H1 (cell line): Measurements from ENCODE around the gene AGRN. TPM values are rescaled to one million over a fixed set of nuclear protein-coding genes. Genes with fewer than 3 reads are reported as not detected.
A peak's percentile ranks its signal among the peaks of the same experiment; 100 is the strongest.

Experiments used
- CTCF ChIA-PET: fragments of 300-600 bp; sonication (Branson Sonifier 250); formaldehyde crosslinking; loops from one replicate; lab custom pipeline; 2021; ENCODE audit not compliant: partially characterized antibody; lab: Charles Lee
- POLR2A ChIA-PET: fragments of 300-600 bp; sonication (Branson Sonifier 250); formaldehyde crosslinking; loops from one replicate; lab custom pipeline; 2021; ENCODE audit warnings: inconsistent platforms; ENCODE audit not compliant: partially characterized antibody; lab: Charles Lee
- DNase-seq, 2 experiments: peaks; one replicate each; pipeline versions ENCODE4 v3.0.0 to v3.0.0-alpha.2; 2010 to 2022; ENCODE audit warnings: low spot score in 2 of 2, low read depth in 1 of 2, mixed read lengths in 1 of 2
- FAIRE-seq: peaks from 2 replicates; lab custom pipeline; 2011; peaks lifted over from hg19 to GRCh38; lab: Jason Lieb, UNC
- H2AFZ ChIP-seq: 2 replicates; pipeline ENCODE4 v1.8.1; 2012; ENCODE audit warnings: low read length, inconsistent platforms
- H2AK5ac ChIP-seq: 2 replicates; pipeline ENCODE4 v1.6.1; 2013; ENCODE audit warnings: low read depth, low read length
- H2BK120ac ChIP-seq: replicated peaks from 2 replicates; pipeline ENCODE3; 2013; ENCODE audit warnings: low read depth, low read length, inconsistent platforms
- H2BK12ac ChIP-seq: 2 replicates; pipeline ENCODE4 v1.6.1; 2013; ENCODE audit warnings: low read depth, low read length
- H2BK15ac ChIP-seq: 2 replicates; pipeline ENCODE4 v1.6.1; 2013; ENCODE audit warnings: low read length
- H2BK20ac ChIP-seq: 2 replicates; pipeline ENCODE4 v1.6.1; 2013; ENCODE audit warnings: low read length
- H2BK5ac ChIP-seq: 2 replicates; pipeline ENCODE4 v1.6.1; 2013; ENCODE audit warnings: low read depth, low read length
- H3K14ac ChIP-seq: 2 replicates; pipeline ENCODE4 v1.6.1; 2013; ENCODE audit warnings: inconsistent platforms; ENCODE audit not compliant: insufficient read length
- H3K18ac ChIP-seq: 2 replicates; pipeline ENCODE4 v1.6.1; 2013; ENCODE audit warnings: low read length; ENCODE audit errors: extremely low read depth
- H3K23ac ChIP-seq: 2 replicates; pipeline ENCODE4 v1.6.1; 2013; ENCODE audit warnings: inconsistent platforms; ENCODE audit not compliant: insufficient read length
- H3K23me2 ChIP-seq: 2 replicates; pipeline ENCODE4 v1.6.1; 2013; ENCODE audit warnings: low read depth, low read length
- H3K27ac ChIP-seq: 2 replicates; pipeline ENCODE4 v1.6.1; 2011; ENCODE audit warnings: low read depth, low read length, inconsistent platforms
- H3K27me3 ChIP-seq, 4 experiments: replicated peaks in 1 of 4; 1 replicate in 1 of 4; 2 replicates in 3 of 4; pipeline versions ENCODE4 v1.6.1 to v1.8.1; 2011 to 2013; ENCODE audit warnings: low read length in 3 of 4, mild to moderate bottlenecking in 3 of 4, inconsistent platforms in 2 of 4, mixed read lengths in 2 of 4, moderate library complexity in 1 of 4; ENCODE audit not compliant: control insufficient read depth in 3 of 4, insufficient read depth in 3 of 4; ENCODE audit errors: extremely low read depth in 1 of 4
- H3K36me3 ChIP-seq, 4 experiments: 2 replicates each; pipeline versions ENCODE4 v1.6.1 to v1.8.1; 2011 to 2013; ENCODE audit warnings: mild to moderate bottlenecking in 4 of 4, low read length in 3 of 4, moderate library complexity in 2 of 4, control low read depth in 1 of 4, inconsistent platforms in 1 of 4; ENCODE audit not compliant: insufficient read depth in 4 of 4, control insufficient read depth in 2 of 4
- H3K4ac ChIP-seq: replicated peaks from 2 replicates; pipeline ENCODE3; 2013; ENCODE audit warnings: low read length, low read depth, mixed read lengths, inconsistent platforms; ENCODE audit not compliant: insufficient read length
- H3K4me1 ChIP-seq, 4 experiments: replicated peaks in 1 of 4; 1 replicate in 1 of 4; 2 replicates in 3 of 4; pipeline versions ENCODE4 v1.6.1 to v1.8.1; 2011 to 2013; ENCODE audit warnings: low read length in 3 of 4, inconsistent platforms in 2 of 4, mixed read lengths in 1 of 4; ENCODE audit not compliant: insufficient read depth in 4 of 4, control insufficient read depth in 3 of 4
- H3K4me2 ChIP-seq, 2 experiments: 2 replicates each; pipeline versions ENCODE4 v1.6.1 to v1.8.1; 2011 to 2013; ENCODE audit warnings: low read depth in 2 of 2, low read length in 2 of 2, control low read depth in 1 of 2, inconsistent platforms in 1 of 2, mild to moderate bottlenecking in 1 of 2; ENCODE audit not compliant: insufficient read depth in 1 of 2
- H3K4me3 ChIP-seq, 4 experiments: fragments of 200-600, 300-600 bp in 1 of 4; sonication (generic), shearing (Covaris generic), sonication (Bioruptor Twin) in 1 of 4; 2 replicates each; pipeline versions ENCODE4 v1.5.1 to v1.8.1; 2011 to 2016; ENCODE audit warnings: low read length in 4 of 4, low read depth in 3 of 4, control low read depth in 2 of 4, inconsistent platforms in 2 of 4, mild to moderate bottlenecking in 2 of 4, mixed read lengths in 1 of 4, moderate library complexity in 1 of 4; ENCODE audit not compliant: insufficient read depth in 2 of 4; ENCODE audit errors: extremely low read depth in 1 of 4
- H3K56ac ChIP-seq: replicated peaks from 2 replicates; pipeline ENCODE3; 2013; ENCODE audit warnings: low read depth, mild to moderate bottlenecking, mixed read lengths, low read length, inconsistent platforms; ENCODE audit not compliant: insufficient read length
- H3K79me1 ChIP-seq: 2 replicates; pipeline ENCODE4 v1.6.1; 2013; ENCODE audit warnings: low read depth, low read length, control low read depth
- H3K79me2 ChIP-seq, 2 experiments: 2 replicates each; pipeline versions ENCODE4 v1.6.1 to v1.8.1; 2012 to 2013; ENCODE audit warnings: low read length in 2 of 2, mild to moderate bottlenecking in 2 of 2, inconsistent platforms in 1 of 2; ENCODE audit not compliant: insufficient read depth in 2 of 2, control insufficient read depth in 1 of 2
- H3K9ac ChIP-seq, 4 experiments: replicated peaks in 1 of 4; 1 replicate in 1 of 4; 2 replicates in 3 of 4; pipeline versions ENCODE4 v1.6.1 to v1.8.1; 2011 to 2013; ENCODE audit warnings: low read depth in 3 of 4, low read length in 3 of 4, control low read depth in 2 of 4, mild to moderate bottlenecking in 2 of 4, moderate library complexity in 2 of 4, inconsistent platforms in 1 of 4; ENCODE audit errors: extremely low read depth in 1 of 4
- H3K9me3 ChIP-seq, 2 experiments: 2 replicates each; pipeline versions ENCODE4 v1.6.1 to v1.8.1; 2012 to 2013; ENCODE audit warnings: mild to moderate bottlenecking in 2 of 2, moderate library complexity in 2 of 2, control low read depth in 1 of 2, inconsistent platforms in 1 of 2, low read depth in 1 of 2, low read length in 1 of 2, mixed read lengths in 1 of 2; ENCODE audit not compliant: insufficient read depth in 2 of 2
- H4K20me1 ChIP-seq, 2 experiments: replicated peaks in 1 of 2; 2 replicates each; pipeline versions ENCODE3 to v1.8.1; 2011 to 2013; ENCODE audit warnings: inconsistent platforms in 2 of 2, low read length in 2 of 2, mild to moderate bottlenecking in 1 of 2; ENCODE audit not compliant: insufficient read depth in 2 of 2, control insufficient read depth in 1 of 2
- H4K5ac ChIP-seq: 2 replicates; pipeline ENCODE4 v1.6.1; 2013; ENCODE audit warnings: low read length, low read depth, mixed read lengths, inconsistent platforms; ENCODE audit not compliant: insufficient read length
- H4K8ac ChIP-seq: 2 replicates; pipeline ENCODE4 v1.8.0; 2013; ENCODE audit warnings: mild to moderate bottlenecking, moderate library complexity, low read length, inconsistent platforms; ENCODE audit not compliant: insufficient read depth; ENCODE audit errors: extremely low read depth
- H4K91ac ChIP-seq: replicated peaks from 2 replicates; pipeline ENCODE3; 2013; ENCODE audit warnings: low read length, mixed read lengths, inconsistent platforms; ENCODE audit not compliant: insufficient read length
- BRCA1 ChIP-seq: IDR thresholded peaks from 2 replicates; pipeline ENCODE4 v1.6.1; 2012; ENCODE audit warnings: low read depth, low read length, improper control_type of control experiment
- PHF8 ChIP-seq: fragments of 200-600 bp; sonication (generic); conservative IDR thresholded peaks from 2 replicates; pipeline ENCODE4 v1.7.1; 2012; ENCODE audit warnings: low read depth, mild to moderate bottlenecking, inconsistent platforms, low read length, moderate library complexity
- TAF7 ChIP-seq: optimal IDR thresholded peaks from 2 replicates; pipeline ENCODE3; 2011; ENCODE audit warnings: low read depth, mild to moderate bottlenecking, inconsistent platforms, low read length, moderate library complexity, borderline replicate concordance
- WGBS, 2 experiments: shearing (Covaris generic) in 1 of 2; methylation state at CpG; one replicate each; pipeline versions ENCODE4 v1.1.6 to v1.1.7; 2013 to 2015; ENCODE audit warnings: low lambda C conversion rate in 2 of 2, mixed read lengths in 2 of 2, inconsistent platforms in 1 of 2, low coverage in 1 of 2, missing lambda C conversion rate in 1 of 2; ENCODE audit not compliant: insufficient replicate concordance in 2 of 2, insufficient coverage in 1 of 2, insufficient read length in 1 of 2; ENCODE audit errors: extremely low coverage in 1 of 2, missing lambda C conversion rate in 1 of 2; 5-methylcytosine and 5-hydroxymethylcytosine counted together
- polyA plus RNA-seq, 7 experiments: library from polyadenylated mRNA; depleted of rRNA in 3 of 7; stranded (reverse) in 5 of 7; unstranded in 2 of 7; fragments of >200 nt in 5 of 7; fragments of 200-250 nt in 2 of 7; gene quantifications; 1 replicate in 5 of 7; 2 replicates in 1 of 7; 4 replicates in 1 of 7; pipeline versions ENCODE4 v1.2.1 to v1.2.3, GENCODE V29; 2011 to 2013; ENCODE audit warnings: missing spikeins in 2 of 7, mixed read lengths in 2 of 7
- total RNA-seq: library from RNA; stranded (reverse); fragmentation: NEBNext Ultra II Directional; extraction: Animal tissue kit (Norgen Biotek cat#: 25700); gene quantifications from 2 replicates; pipeline ENCODE4 v1.2.1, GENCODE V29; 2021
- TF ChIP-seq, protein P1 (sequence below): IDR thresholded peaks from 2 replicates; pipeline ENCODE4 v1.6.1; 2011; ENCODE audit warnings: low read length, improper control_type of control experiment

AGRN gene
- total and polyA plus RNA-seq, 2 of the 8 experiments (the other 6 are each of a cell fraction or from before 2014, with no cell fraction given) = 52.3 to 155 TPM

DNA sequence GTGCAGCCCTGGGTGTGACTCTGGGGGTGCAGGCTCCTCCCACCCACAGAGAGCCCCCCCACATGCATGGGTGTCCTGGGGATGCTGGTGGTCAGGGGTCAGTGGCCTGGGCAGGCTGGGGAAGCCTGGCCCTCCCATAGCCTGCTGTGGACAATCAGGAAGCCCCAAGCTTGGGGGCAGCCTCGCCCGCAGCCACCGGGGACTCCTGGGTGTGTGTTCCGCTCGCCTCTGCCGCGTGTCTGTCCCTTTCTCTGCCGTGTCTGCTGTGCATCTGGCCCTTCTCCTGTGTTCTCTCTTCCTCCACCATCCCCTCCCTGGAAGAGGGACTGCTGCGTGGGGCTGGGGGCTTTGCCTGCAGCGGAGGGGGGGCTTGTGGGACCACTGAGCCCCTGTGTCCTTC lies 22.9 kb downstream of the AGRN start:
- Histone ChIP-seq H3K4me2 (no peak overlapping the region), H2AK5ac (no peak overlapping the region), H2AFZ (no peak overlapping the region)
- DNase-seq = no peak
- TF ChIP-seq, protein P1, sequence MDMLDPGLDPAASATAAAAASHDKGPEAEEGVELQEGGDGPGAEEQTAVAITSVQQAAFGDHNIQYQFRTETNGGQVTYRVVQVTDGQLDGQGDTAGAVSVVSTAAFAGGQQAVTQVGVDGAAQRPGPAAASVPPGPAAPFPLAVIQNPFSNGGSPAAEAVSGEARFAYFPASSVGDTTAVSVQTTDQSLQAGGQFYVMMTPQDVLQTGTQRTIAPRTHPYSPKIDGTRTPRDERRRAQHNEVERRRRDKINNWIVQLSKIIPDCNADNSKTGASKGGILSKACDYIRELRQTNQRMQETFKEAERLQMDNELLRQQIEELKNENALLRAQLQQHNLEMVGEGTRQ = no peak
- no peak for TF ChIP-seq BRCA1
- TF ChIP-seq PHF8 = no peak
- no peak for TF ChIP-seq TAF7
- TF ChIP-seq, all 59 proteins: peak for 0
- Histone ChIP-seq H3K27me3 (peaks cover 0 to 23% (median 16%) of the 10 kb centered on the region in 4 experiments; a peak in 5 of 7 replicates), H3K79me2 (no peaks in the 10 kb centered on the region), H3K4me3 (no peak overlapping the region), H3K9ac (no peak overlapping the region), H2BK15ac (no peak overlapping the region), H4K5ac (no peak overlapping the region), H4K8ac (peak overlapping the region; percentile 35; the same call in 1 of the 2 replicates), H3K56ac (no peak overlapping the region), H2BK20ac (no peak overlapping the region), H3K23me2 (peaks cover 8% of the 10 kb centered on the region; the same call in 1 of the 2 replicates), H2BK5ac (0 out of 2 replicates have a peak overlapping the region, but pooled peaks have one; percentile 44), H3K36me3 (peaks cover 6 to 52% (median 23%) of the 10 kb centered on the region in 4 experiments), H4K20me1 (peaks cover 29 to 46% of the 10 kb centered on the region in 2 experiments), H3K4me1 (peaks cover 0 to 10% (median 2%) of the 10 kb centered on the region in 4 experiments; a peak in 4 of 7 replicates), H3K79me1 (peaks cover 7% of the 10 kb centered on the region; the same call in 1 of the 2 replicates), H3K18ac (no peak overlapping the region), H3K23ac (no peak overlapping the region), H3K4ac (no peak overlapping the region), H2BK12ac (no peak overlapping the region), H3K9me3 (no peaks in the 10 kb centered on the region), H2BK120ac (no peak overlapping the region), H3K27ac (no peak overlapping the region), H3K14ac (no peak overlapping the region), H4K91ac (no peak overlapping the region)
- WGBS, 2 experiments = 96% methylated on average over 10 of the region's 10 CpGs; no CpG with 5 or more reads in 1 of the 2 experiments
- CTCF ChIA-PET = interaction anchor here (1.6 to 2.5 kb wide), 3 partner anchors 17 to 24 kb away, joined by 4 to 11 read pairs (median 9); no protein-coding TSS in a partner anchor
- no peak for FAIRE-seq
- POLR2A ChIA-PET = interaction anchor here (0.9 to 3.8 kb wide), 4 partner anchors 9 to 16 kb away, joined by 3 to 19 read pairs (median 10); no protein-coding TSS in a partner anchor
